Kidney (tissue), 14 donors: ENCODE measurements around the gene SH3BP4. TPM values are rescaled to one million over a fixed set of nuclear protein-coding genes. Genes with fewer than 3 reads are reported as not detected.

ENCODE experiments used
- DNase-seq, 5 donors: peaks; one replicate each; pipeline ENCODE4 v3.0.0-alpha.2; 2013 to 2020
- FAIRE-seq: peaks from 2 replicates; lab custom pipeline; 2012; peaks lifted over from hg19 to GRCh38; lab: Jason Lieb, UNC
- H3K27ac ChIP-seq, 2 donors: one replicate each; pipeline ENCODE4 v1.7.0; 2013; ENCODE audit warnings: low read depth in 2 of 2, low read length in 2 of 2, inconsistent platforms in 1 of 2
- H3K27me3 ChIP-seq: one replicate; pipeline ENCODE4 v1.7.1; 2013; ENCODE audit warnings: low read length, inconsistent platforms; ENCODE audit not compliant: control insufficient read depth, insufficient read depth
- H3K36me3 ChIP-seq, 3 donors: one replicate each; pipeline versions ENCODE4 v1.7.0 to v1.7.1; 2013; ENCODE audit warnings: low read length in 3 of 3, control low read depth in 1 of 3, inconsistent platforms in 1 of 3; ENCODE audit not compliant: insufficient read depth in 3 of 3, control insufficient read depth in 2 of 3
- H3K4me1 ChIP-seq, 3 donors: one replicate each; pipeline versions ENCODE4 v1.7.0 to v1.7.1; 2013; ENCODE audit warnings: low read length in 3 of 3, inconsistent platforms in 1 of 3, low read depth in 1 of 3; ENCODE audit not compliant: control insufficient read depth in 2 of 3, insufficient read depth in 2 of 3
- H3K4me3 ChIP-seq, 3 donors: one replicate each; pipeline versions ENCODE4 v1.7.0 to v1.8.1; 2013; ENCODE audit warnings: low read length in 3 of 3, control low read depth in 1 of 3, inconsistent platforms in 1 of 3
- H3K9ac ChIP-seq, 3 donors: one replicate each; pipeline versions ENCODE4 v1.7.0 to v1.7.1; 2013; ENCODE audit warnings: low read length in 3 of 3, control low read depth in 1 of 3, inconsistent platforms in 1 of 3
- H3K9me3 ChIP-seq, 3 donors: one replicate each; pipeline versions ENCODE4 v1.7.0 to v1.7.1; 2013; ENCODE audit warnings: low read length in 3 of 3, control low read depth in 1 of 3, inconsistent platforms in 1 of 3; ENCODE audit not compliant: control insufficient read depth in 2 of 3, insufficient read depth in 1 of 3
- intact Hi-C: fragments of 100-400 bp; cut with DNase I; formaldehyde crosslinking; loops from one replicate; pipeline ENCODE4 v1.11.1; 2022
- polyA plus RNA-seq: library from polyadenylated mRNA; stranded (reverse); fragments of 350-450 nt; fragmentation: Illumina TruSeq; extraction: RNeasy Lipid Tissue Mini Kit (QIAGEN cat#74804); gene quantifications from one replicate; pipeline ENCODE4 v1.2.3, GENCODE V29; 2014; ENCODE audit warnings: low read depth, low replicate concordance; ENCODE audit not compliant: insufficient read depth
- total RNA-seq: library from RNA; stranded (reverse); fragmentation: NEBNext Ultra II Directional; extraction: Animal tissue kit (Norgen Biotek cat#: 25700); gene quantifications from one replicate; pipeline ENCODE4 v1.2.1, GENCODE V29; 2021
- TF ChIP-seq, protein P1 (sequence below): IDR thresholded peaks from 3 replicates; pipeline ENCODE4 v1.5.1; 2012; ENCODE audit warnings: mild to moderate bottlenecking, moderate library complexity, borderline replicate concordance; ENCODE audit not compliant: insufficient read depth; ENCODE audit errors: extremely low read depth
- donor health status: control.
- donor health status: control.
- donor health status: control.
- donor health status: control.
- donor health status: control.
- donor health status: DM: yes; HTN: yes; CAD: no.
- donor health status: Normal renal cell carcinoma (clear cell type).

SH3BP4 gene
- total and polyA plus RNA-seq, 2 donors from 2014 or later: 20.0 to 52.9 TPM

GRCh38 chr2:234985608-234986245 is 33.9 kb downstream of the SH3BP4 start:
- Histone ChIP-seq H3K4me3 (no peak overlapping the region), H3K9me3 (no peaks in the 10 kb centered on the region), H3K27me3 (no peaks in the 10 kb centered on the region), H3K9ac (no peak overlapping the region), H3K4me1 (peaks cover 0 to 42% (median 25%) of the 10 kb centered on the region in 3 donors), H3K36me3 (no peaks in the 10 kb centered on the region), H3K27ac (no peak overlapping the region)
- intact Hi-C loops: no loop called here
- TF ChIP-seq, protein P1, sequence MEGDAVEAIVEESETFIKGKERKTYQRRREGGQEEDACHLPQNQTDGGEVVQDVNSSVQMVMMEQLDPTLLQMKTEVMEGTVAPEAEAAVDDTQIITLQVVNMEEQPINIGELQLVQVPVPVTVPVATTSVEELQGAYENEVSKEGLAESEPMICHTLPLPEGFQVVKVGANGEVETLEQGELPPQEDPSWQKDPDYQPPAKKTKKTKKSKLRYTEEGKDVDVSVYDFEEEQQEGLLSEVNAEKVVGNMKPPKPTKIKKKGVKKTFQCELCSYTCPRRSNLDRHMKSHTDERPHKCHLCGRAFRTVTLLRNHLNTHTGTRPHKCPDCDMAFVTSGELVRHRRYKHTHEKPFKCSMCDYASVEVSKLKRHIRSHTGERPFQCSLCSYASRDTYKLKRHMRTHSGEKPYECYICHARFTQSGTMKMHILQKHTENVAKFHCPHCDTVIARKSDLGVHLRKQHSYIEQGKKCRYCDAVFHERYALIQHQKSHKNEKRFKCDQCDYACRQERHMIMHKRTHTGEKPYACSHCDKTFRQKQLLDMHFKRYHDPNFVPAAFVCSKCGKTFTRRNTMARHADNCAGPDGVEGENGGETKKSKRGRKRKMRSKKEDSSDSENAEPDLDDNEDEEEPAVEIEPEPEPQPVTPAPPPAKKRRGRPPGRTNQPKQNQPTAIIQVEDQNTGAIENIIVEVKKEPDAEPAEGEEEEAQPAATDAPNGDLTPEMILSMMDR: no peak
- DNase-seq: no peak
- FAIRE-seq: no peak

- H3K4me1 ChIP-seq: peaks cover 0 to 36% (median 19%) of the 10 kb centered on the region in 3 donors
- FAIRE-seq: no peak
- intact Hi-C loops: no loop called here
- H3K36me3 ChIP-seq: no peaks in the 10 kb centered on the region
- no peak overlapping the region for H3K27ac ChIP-seq
- DNase-seq: no peak
- H3K9me3 ChIP-seq: no peaks in the 10 kb centered on the region
- no peaks in the 10 kb centered on the region for H3K27me3 ChIP-seq
- TF ChIP-seq, protein P1: no peak
- H3K4me3 ChIP-seq: no peak overlapping the region
- H3K9ac ChIP-seq: no peak overlapping the region
These were observed 34.6 kb downstream of the SH3BP4 start for GRCh38 chr2:234986390-234986789.

- no peaks in the 10 kb centered on the region for H3K27me3 ChIP-seq
- no peak overlapping the region for H3K4me3 ChIP-seq
- intact Hi-C loops: no loop called here
- H3K9ac ChIP-seq: no peak overlapping the region
- TF ChIP-seq, protein P1: no peak
- peaks cover 0 to 34% (median 17%) of the 10 kb centered on the region in 3 donors for H3K4me1 ChIP-seq
- FAIRE-seq (no peak), DNase-seq (peak in 1 of 5 donors; percentile 55)
- no peaks in the 10 kb centered on the region for H3K9me3 ChIP-seq
- H3K36me3 ChIP-seq: no peaks in the 10 kb centered on the region
- H3K27ac ChIP-seq: no peak overlapping the region
These were observed 35.3 kb downstream of the SH3BP4 start for GRCh38 chr2:234986876-234987720.
